D721Med (cell line): ENCODE measurements around the gene LEKR1.

Experiments
- DNase-seq: peaks from one replicate; pipeline ENCODE4 v3.0.0; 2011; ENCODE audit warnings: low spot score; ENCODE audit not compliant: insufficient read length
- FAIRE-seq: peaks from 2 replicates; lab custom pipeline; 2011; peaks lifted over from hg19 to GRCh38; lab: Jason Lieb, UNC
- CTCF ChIP-seq: IDR thresholded peaks from 2 replicates; pipeline ENCODE4 v1.5.1; 2012; ENCODE audit warnings: mild to moderate bottlenecking, control low read depth; ENCODE audit not compliant: insufficient read depth; ENCODE audit errors: missing control alignments

The LEKR1 gene

GRCh38 chr3:157091083-157091833, 265.1 kb downstream of the LEKR1 start:
- DNase-seq (no peak), FAIRE-seq (no peak)
- TF ChIP-seq CTCF: no peak

GRCh38 chr3:157092230-157092629, 266.1 kb downstream of the LEKR1 start:
- no peak for FAIRE-seq
- no peak for TF ChIP-seq CTCF
- no peak for DNase-seq

GRCh38 chr3:157093096-157093495, 266.9 kb downstream of the LEKR1 start:
- TF ChIP-seq CTCF: no peak
- no peak for FAIRE-seq
- DNase-seq: no peak

- DNase-seq (no peak), FAIRE-seq (no peak)
- TF ChIP-seq CTCF: no peak
Measured at GRCh38 chr3:157094301-157094700, 268.1 kb downstream of the LEKR1 start.

GRCh38 chr3:157094751-157095480, 268.8 kb downstream of the LEKR1 start:
- no peak for DNase-seq
- no peak for TF ChIP-seq CTCF
- FAIRE-seq: no peak
